GM21737 (cell line): ENCODE results near the gene EVI5L.
"Not testable (repeated sequence)": the region's sequence is repeated elsewhere in the genome, so short reads cannot be mapped to it uniquely, and the experiment has no call there.

Experiments used
- ATAC-seq: cut with Tn5 transposase; IDR thresholded peaks from one replicate; pipeline ENCODE4 v1.9.1; 2021; ENCODE audit warnings: mild to moderate bottlenecking, moderate library complexity; ENCODE audit not compliant: unreplicated experiment

EVI5L gene

GRCh38 chr19:7845390-7846154 lies 15.6 kb downstream of the EVI5L start:
- no peak for ATAC-seq

- no peak for ATAC-seq
Measured at GRCh38 chr19:7846155-7846646, 16.2 kb downstream of the EVI5L start.

- no peak for ATAC-seq
Measured at GRCh38 chr19:7847664-7848063, 17.6 kb downstream of the EVI5L start.

- ATAC-seq: no peak
Measured at GRCh38 chr19:7848779-7849457, 18.9 kb downstream of the EVI5L start.

- no peak for ATAC-seq
Measured at GRCh38 chr19:7849631-7849999, 19.6 kb downstream of the EVI5L start.

- ATAC-seq: no peak
Measured at GRCh38 chr19:7850000-7850813, 20.2 kb downstream of the EVI5L start.

GRCh38 chr19:7850945-7851622 lies 21.1 kb downstream of the EVI5L start:
- no peak for ATAC-seq

- ATAC-seq: no peak
Measured at GRCh38 chr19:7851623-7852500, 21.8 kb downstream of the EVI5L start.

- no peak for ATAC-seq
Measured at GRCh38 chr19:7852851-7853769, 23.1 kb downstream of the EVI5L start.

- no peak for ATAC-seq
Measured at GRCh38 chr19:7853770-7854128, 23.7 kb downstream of the EVI5L start.

GRCh38 chr19:7855426-7856108 lies 25.5 kb downstream of the EVI5L start:
- no peak for ATAC-seq

- no peak for ATAC-seq
Measured at GRCh38 chr19:7856109-7856591, 26.1 kb downstream of the EVI5L start.

- no peak for ATAC-seq
Measured at GRCh38 chr19:7856679-7857663, 27.0 kb downstream of the EVI5L start.

GRCh38 chr19:7857727-7858108 lies 27.7 kb downstream of the EVI5L start:
- no peak for ATAC-seq

- no peak for ATAC-seq
Measured at GRCh38 chr19:7858109-7858770, 28.2 kb downstream of the EVI5L start.

- ATAC-seq: not testable (repeated sequence)
Measured at GRCh38 chr19:7859087-7859486, 29.1 kb downstream of the EVI5L start.
